OCI-LY7 (cell line): ENCODE measurements around the gene COL5A1.

Experiments used
- CTCF ChIP-seq: fragments of 200-600 bp; sonication (generic); conservative IDR thresholded peaks from 2 replicates; pipeline ENCODE4 v1.5.1; 2014; ENCODE audit warnings: mild to moderate bottlenecking, antibody characterized with exemption, low read length, moderate library complexity, mixed read lengths
- EZH2phosphoT487 ChIP-seq: fragments of 200-600 bp; sonication (generic); IDR thresholded peaks from 2 replicates; pipeline ENCODE4 v1.6.1; 2018; ENCODE audit warnings: low read depth, borderline replicate concordance, mild to moderate bottlenecking, mixed run types, antibody characterized with exemption, low read length, moderate library complexity, mixed read lengths

GRCh38 chr9:134612715-134613114 lies 28.9 kb upstream of the COL5A1 start:
- TF ChIP-seq CTCF (no peak), EZH2phosphoT487 (no peak)
